OCI-LY3 (cell line): ENCODE results near the gene VASH1.

Source experiments
- H2AFZ ChIP-seq: fragments of 200-600, 300-600 bp; shearing (Covaris generic); 2 replicates; pipeline ENCODE4 v1.6.0; 2014; ENCODE audit warnings: antibody characterized with exemption, low read depth, low read length
- H3K27ac ChIP-seq: fragments of 200-600, 300-600 bp; sonication (generic); 2 replicates; pipeline ENCODE4 v1.5.1; 2014; ENCODE audit warnings: mild to moderate bottlenecking, low read length, moderate library complexity, mixed read lengths
- H3K27me3 ChIP-seq: fragments of 200-600, 300-600 bp; sonication (generic); 2 replicates; pipeline ENCODE4 v1.6.1; 2014; ENCODE audit warnings: low read depth, low read length, mixed read lengths
- H3K36me3 ChIP-seq: fragments of 200-600, 300-600 bp; sonication (generic); replicated peaks from 2 replicates; pipeline ENCODE3; 2014; ENCODE audit warnings: low read depth, low read length, mixed read lengths
- H3K4me1 ChIP-seq: fragments of 300-600, 200-600 bp; sonication (generic); 2 replicates; pipeline ENCODE4 v1.6.1; 2014; ENCODE audit warnings: low read length, mixed read lengths
- H3K4me2 ChIP-seq: fragments of 200-600, 300-600 bp; sonication (generic); 2 replicates; pipeline ENCODE4 v1.6.1; 2014; ENCODE audit warnings: low read length, mixed read lengths
- H3K4me3 ChIP-seq: fragments of 300-600, 200-600 bp; sonication (generic); 2 replicates; pipeline ENCODE4 v1.5.1; 2014; ENCODE audit warnings: antibody characterized with exemption, mild to moderate bottlenecking, low read length, moderate library complexity
- H3K79me2 ChIP-seq: fragments of 300-600, 200-600 bp; shearing (Covaris generic); 2 replicates; pipeline ENCODE4 v1.6.1; 2014; ENCODE audit warnings: mild to moderate bottlenecking, low read length, mixed read lengths
- H3K9ac ChIP-seq: fragments of 300-600, 200-600 bp; shearing (Covaris generic); 2 replicates; pipeline ENCODE4 v1.6.0; 2014; ENCODE audit warnings: mild to moderate bottlenecking, low read length, moderate library complexity
- H3K9me3 ChIP-seq: fragments of 200-600, 300-600 bp; shearing (Covaris generic); 2 replicates; pipeline ENCODE4 v1.6.1; 2014; ENCODE audit warnings: low read length, mixed read lengths; ENCODE audit not compliant: insufficient read depth
- H4K20me1 ChIP-seq: fragments of 200-600, 300-600 bp; sonication (generic); 2 replicates; pipeline ENCODE4 v1.6.1; 2016; ENCODE audit warnings: low read length, mixed read lengths; ENCODE audit not compliant: insufficient read depth
- EZH2phosphoT487 ChIP-seq: fragments of 200-600 bp; shearing (Covaris generic); IDR thresholded peaks from 2 replicates; pipeline ENCODE4 v1.6.1; 2018; ENCODE audit warnings: antibody characterized with exemption, mixed run types, low read depth
- TF ChIP-seq, protein P1 (sequence below): fragments of 200-600, 300-600 bp; sonication (generic); IDR thresholded peaks from 2 replicates; pipeline ENCODE4 v1.5.1; 2014; ENCODE audit warnings: antibody characterized with exemption, low read length, low read depth

VASH1 gene

DNA sequence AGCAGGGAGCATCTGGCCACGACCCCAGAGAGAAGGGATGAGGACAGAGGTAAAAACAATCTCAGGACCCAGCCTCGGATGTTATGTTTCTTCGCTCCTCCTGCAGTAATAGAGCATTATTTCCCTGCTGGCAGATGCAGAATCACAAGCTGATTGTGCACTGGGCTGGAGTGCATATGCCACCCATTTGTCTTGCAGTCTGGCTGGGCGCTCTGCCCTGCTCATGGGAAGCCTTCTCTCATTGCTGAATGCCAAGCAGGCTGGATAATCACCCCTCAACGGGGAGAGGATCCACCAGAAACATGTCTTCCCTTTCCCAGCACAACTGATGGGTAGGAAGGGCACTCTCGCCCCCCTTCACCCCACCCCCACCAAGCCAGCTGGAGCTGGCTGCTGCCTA, 8.5 kb upstream of the VASH1 start:
- Histone ChIP-seq H3K9me3 (no peaks in the 10 kb centered on the region), H2AFZ (no peak overlapping the region), H3K27ac (no peak overlapping the region), H4K20me1 (no peaks in the 10 kb centered on the region), H3K4me3 (no peak overlapping the region), H3K36me3 (no peaks in the 10 kb centered on the region), H3K9ac (no peak overlapping the region), H3K27me3 (no peaks in the 10 kb centered on the region), H3K4me1 (no peaks in the 10 kb centered on the region), H3K79me2 (no peaks in the 10 kb centered on the region), H3K4me2 (no peak overlapping the region)
- TF ChIP-seq, protein P1, sequence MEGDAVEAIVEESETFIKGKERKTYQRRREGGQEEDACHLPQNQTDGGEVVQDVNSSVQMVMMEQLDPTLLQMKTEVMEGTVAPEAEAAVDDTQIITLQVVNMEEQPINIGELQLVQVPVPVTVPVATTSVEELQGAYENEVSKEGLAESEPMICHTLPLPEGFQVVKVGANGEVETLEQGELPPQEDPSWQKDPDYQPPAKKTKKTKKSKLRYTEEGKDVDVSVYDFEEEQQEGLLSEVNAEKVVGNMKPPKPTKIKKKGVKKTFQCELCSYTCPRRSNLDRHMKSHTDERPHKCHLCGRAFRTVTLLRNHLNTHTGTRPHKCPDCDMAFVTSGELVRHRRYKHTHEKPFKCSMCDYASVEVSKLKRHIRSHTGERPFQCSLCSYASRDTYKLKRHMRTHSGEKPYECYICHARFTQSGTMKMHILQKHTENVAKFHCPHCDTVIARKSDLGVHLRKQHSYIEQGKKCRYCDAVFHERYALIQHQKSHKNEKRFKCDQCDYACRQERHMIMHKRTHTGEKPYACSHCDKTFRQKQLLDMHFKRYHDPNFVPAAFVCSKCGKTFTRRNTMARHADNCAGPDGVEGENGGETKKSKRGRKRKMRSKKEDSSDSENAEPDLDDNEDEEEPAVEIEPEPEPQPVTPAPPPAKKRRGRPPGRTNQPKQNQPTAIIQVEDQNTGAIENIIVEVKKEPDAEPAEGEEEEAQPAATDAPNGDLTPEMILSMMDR, result no peak
- no peak for TF ChIP-seq EZH2phosphoT487

DNA sequence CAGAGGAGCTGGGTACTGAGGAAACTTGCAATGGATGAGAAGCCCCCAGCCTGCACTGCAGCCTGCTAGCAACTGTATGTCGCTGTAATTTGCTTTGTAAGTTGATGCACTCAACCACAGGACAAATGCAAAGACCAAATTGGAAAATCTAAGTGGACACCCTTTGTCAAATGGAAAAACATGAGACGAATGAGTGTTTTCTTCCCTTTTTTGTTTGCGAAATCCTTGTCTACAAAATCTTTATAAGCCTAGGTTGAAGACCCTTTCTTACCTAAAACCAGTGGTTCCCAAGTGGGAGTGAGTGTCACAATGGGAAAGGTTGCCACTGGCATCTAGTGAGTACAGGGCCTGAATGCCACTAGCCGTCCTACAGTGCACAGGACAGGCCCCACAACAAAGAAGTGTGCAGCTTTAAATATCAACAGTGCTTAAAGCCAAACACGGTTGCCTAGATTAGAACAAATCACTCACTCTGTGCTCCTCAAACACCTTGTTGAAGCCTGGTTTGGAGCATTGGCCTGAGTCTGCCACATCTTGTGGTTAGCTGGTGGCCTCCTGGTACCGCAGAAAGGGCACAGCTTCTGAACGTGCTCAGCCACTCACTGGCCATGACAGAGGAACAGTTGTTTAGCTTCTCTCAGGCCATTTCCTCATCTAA, 7.6 kb upstream of the VASH1 start:
- no peak overlapping the region for H3K4me3 ChIP-seq
- no peaks in the 10 kb centered on the region for H4K20me1 ChIP-seq
- H2AFZ ChIP-seq, result no peak overlapping the region
- H3K4me2 ChIP-seq, result no peak overlapping the region
- H3K27me3 ChIP-seq, result no peaks in the 10 kb centered on the region
- no peaks in the 10 kb centered on the region for H3K9me3 ChIP-seq
- H3K36me3 ChIP-seq, result no peaks in the 10 kb centered on the region
- TF ChIP-seq EZH2phosphoT487, result no peak
- TF ChIP-seq, protein P1, result no peak
- H3K27ac ChIP-seq, result no peak overlapping the region
- H3K4me1 ChIP-seq, result no peaks in the 10 kb centered on the region
- H3K9ac ChIP-seq, result no peak overlapping the region
- no peaks in the 10 kb centered on the region for H3K79me2 ChIP-seq

DNA sequence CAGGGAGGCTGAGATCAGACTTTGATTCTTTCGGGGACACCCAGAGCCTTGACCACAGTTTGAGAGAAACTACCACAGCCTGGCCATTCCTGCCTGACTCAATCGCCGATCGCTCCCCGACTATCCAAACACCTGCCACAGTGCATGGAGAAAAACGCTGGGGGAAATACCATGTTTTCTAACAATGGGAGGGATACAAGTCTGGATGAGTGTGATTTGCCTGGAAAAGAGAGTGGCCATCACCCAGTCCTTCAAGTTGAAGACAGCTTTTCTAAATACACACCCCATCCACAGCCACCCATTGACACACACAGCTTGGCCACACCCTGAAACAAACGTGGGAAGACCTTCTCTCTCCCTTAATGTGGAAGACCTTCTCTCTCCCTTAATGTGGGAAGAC, 6.7 kb upstream of the VASH1 start:
- H4K20me1 ChIP-seq, result no peaks in the 10 kb centered on the region
- no peak overlapping the region for H3K9ac ChIP-seq
- H3K9me3 ChIP-seq, result no peaks in the 10 kb centered on the region
- no peak overlapping the region for H3K4me3 ChIP-seq
- no peak overlapping the region for H2AFZ ChIP-seq
- H3K27me3 ChIP-seq, result no peaks in the 10 kb centered on the region
- no peak overlapping the region for H3K4me2 ChIP-seq
- H3K79me2 ChIP-seq, result no peaks in the 10 kb centered on the region
- no peak overlapping the region for H3K27ac ChIP-seq
- no peak for TF ChIP-seq EZH2phosphoT487
- TF ChIP-seq, protein P1, result no peak
- no peaks in the 10 kb centered on the region for H3K36me3 ChIP-seq
- H3K4me1 ChIP-seq, result no peaks in the 10 kb centered on the region

DNA sequence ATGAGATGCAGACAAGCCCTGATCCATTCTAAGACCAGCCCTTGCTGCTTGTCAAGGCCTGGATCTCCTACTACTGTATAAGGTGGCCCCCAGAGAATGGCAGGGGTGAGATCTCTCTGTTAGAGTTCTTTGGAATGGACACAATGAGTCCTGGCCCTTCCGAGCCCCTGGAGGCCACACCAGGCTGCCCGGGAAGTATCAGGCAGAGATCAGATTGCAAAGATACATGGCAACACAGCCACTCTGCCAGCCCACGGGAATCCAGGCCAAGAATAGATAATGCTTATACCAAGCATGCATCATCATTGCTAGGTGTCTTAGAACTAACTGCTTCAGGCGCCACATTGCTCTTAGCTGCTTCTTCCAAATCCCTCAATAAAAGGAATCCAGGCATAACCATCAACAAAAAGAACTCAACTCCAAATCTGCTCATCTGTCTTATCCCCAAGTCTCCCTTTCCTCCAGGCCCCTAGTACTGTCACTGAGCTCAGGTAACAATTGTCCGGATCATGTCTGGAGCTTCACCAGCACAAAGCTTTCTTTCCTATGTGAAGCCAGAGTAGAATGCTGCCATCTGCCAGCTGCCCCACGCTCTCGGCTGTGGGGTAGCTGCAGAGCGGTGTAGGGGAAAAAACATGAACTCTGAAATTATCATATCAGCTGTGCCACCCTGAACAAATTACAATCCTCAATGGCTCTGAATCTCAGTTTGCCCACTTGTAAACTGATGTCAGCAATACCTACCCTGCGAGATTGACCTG, 5.5 kb upstream of the VASH1 start:
- H3K27ac ChIP-seq, result no peak overlapping the region
- no peaks in the 10 kb centered on the region for H4K20me1 ChIP-seq
- H3K36me3 ChIP-seq, result no peaks in the 10 kb centered on the region
- H3K9ac ChIP-seq, result no peak overlapping the region
- H3K4me3 ChIP-seq, result no peak overlapping the region
- H3K4me2 ChIP-seq, result no peak overlapping the region
- no peaks in the 10 kb centered on the region for H3K9me3 ChIP-seq
- TF ChIP-seq, protein P1, result no peak
- TF ChIP-seq EZH2phosphoT487, result no peak
- no peaks in the 10 kb centered on the region for H3K27me3 ChIP-seq
- no peaks in the 10 kb centered on the region for H3K79me2 ChIP-seq
- H3K4me1 ChIP-seq, result no peaks in the 10 kb centered on the region
- H2AFZ ChIP-seq, result no peak overlapping the region
